RWPE2 (cell line): ENCODE data around the gene RFWD3.
"Not testable (repeated sequence)": the region's sequence is repeated elsewhere in the genome, so short reads cannot be mapped to it uniquely, and the experiment has no call there.

ENCODE experiments used
- ATAC-seq: fragments of 200-7000 bp; cut with Tn5 transposase; 3 replicates; pipeline ENCODE4 v1.9.1; 2021; ENCODE audit warnings: low read depth
- DNase-seq: peaks from one replicate; pipeline ENCODE4 v3.0.0-alpha.2; 2020; ENCODE audit warnings: low spot score
- H3K27ac ChIP-seq: fragments of 450-650 bp; 2 replicates; pipeline ENCODE4 v1.5.1; 2017; ENCODE audit warnings: mild to moderate bottlenecking; ENCODE audit not compliant: poor library complexity, severe bottlenecking
- H3K27me3 ChIP-seq: fragments of 250-450 bp; sonication (Bioruptor Pico); 2 replicates; pipeline ENCODE4 v1.5.1; 2021; ENCODE audit warnings: mild to moderate bottlenecking, moderate library complexity; ENCODE audit not compliant: insufficient read depth, poor library complexity, severe bottlenecking
- H3K36me3 ChIP-seq: fragments of 250-450 bp; sonication (Bioruptor Pico); 2 replicates; pipeline ENCODE4 v1.5.1; 2020; ENCODE audit warnings: low read depth, mild to moderate bottlenecking, moderate library complexity
- H3K4me1 ChIP-seq: fragments of 250-450 bp; sonication (Bioruptor Pico); 2 replicates; pipeline ENCODE4 v1.5.1; 2021; ENCODE audit warnings: mild to moderate bottlenecking, moderate library complexity; ENCODE audit not compliant: insufficient read depth, poor library complexity, severe bottlenecking
- H3K4me3 ChIP-seq: fragments of 250-450 bp; sonication (Bioruptor Pico); 2 replicates; pipeline ENCODE4 v1.5.1; 2021; ENCODE audit warnings: mild to moderate bottlenecking, moderate library complexity; ENCODE audit not compliant: severe bottlenecking
- H3K9me3 ChIP-seq: fragments of 250-450 bp; sonication (Bioruptor Pico); 2 replicates; pipeline ENCODE4 v1.5.1; 2021; ENCODE audit warnings: mild to moderate bottlenecking, moderate library complexity; ENCODE audit not compliant: severe bottlenecking
- CTCF ChIP-seq: fragments of 450-650 bp; IDR thresholded peaks from one replicate; pipeline ENCODE4 v1.5.1; 2017; ENCODE audit warnings: mild to moderate bottlenecking, moderate library complexity; ENCODE audit not compliant: poor library complexity, severe bottlenecking

Gene RFWD3

DNA sequence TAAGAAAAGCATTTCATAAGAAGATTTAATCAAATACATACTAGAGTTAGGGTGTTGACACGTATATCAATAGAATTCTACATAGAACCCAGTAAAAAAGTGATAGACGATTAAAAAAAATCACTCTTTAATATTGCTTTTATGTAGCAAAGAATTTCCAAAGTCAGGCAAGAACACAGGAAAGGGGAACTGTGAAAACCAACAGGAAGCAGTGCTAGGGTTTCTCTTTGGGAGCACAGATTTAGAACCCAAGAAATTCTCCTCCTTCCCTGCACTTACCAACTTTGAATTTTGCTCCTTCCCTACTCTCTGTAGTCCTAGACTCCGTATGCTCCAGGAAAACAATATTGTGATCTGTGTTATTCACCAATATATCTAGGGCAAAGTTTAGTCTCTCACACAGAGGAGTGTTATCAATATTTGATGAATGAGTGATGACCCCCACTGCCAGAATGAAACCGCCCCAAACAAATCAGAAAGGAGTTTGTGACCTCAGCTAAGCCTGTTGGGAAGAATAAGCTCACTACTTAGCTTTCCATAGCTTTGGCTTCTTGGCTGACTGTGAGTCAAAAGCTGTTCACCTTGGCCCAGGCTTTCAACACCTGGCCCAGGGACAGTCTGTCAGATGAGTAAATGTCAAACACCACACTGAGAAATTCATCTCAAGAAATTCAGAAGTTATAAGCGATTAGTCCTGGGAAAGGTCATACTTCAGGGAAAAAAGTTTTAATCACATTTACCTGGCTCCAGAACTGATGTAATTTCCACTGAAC is 8.6 kb downstream of the RFWD3 start:
- Histone ChIP-seq H3K36me3 (peaks cover 91% of the 10 kb centered on the region), H3K4me1 (no peaks in the 10 kb centered on the region)

DNA sequence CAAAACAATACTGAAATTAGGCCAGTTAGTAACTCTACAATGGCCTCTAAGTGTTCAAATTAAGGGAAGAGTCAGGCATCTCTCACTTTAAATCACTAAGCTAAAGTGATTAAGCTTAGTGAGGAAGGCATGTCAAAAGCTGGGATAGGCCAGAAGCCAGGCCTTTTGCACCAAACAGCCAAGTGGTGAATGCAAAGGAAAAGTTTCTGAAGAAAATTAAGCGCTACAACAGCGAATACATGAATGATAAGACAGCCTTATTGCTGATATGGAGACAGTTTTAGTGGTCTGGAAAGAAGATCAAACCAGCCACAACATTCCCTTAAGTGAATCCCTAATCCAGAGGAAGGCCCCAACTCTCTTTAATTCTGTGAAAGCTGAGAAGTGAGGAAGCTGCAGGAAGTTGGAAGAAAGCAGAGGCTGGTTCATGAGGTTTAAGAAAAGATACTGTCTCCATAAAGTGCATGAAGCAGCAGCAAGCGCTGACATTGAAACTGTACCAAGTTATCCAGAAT is 12.1 kb downstream of the RFWD3 start:
- ATAC-seq (no peak), DNase-seq (no peak)
- no peaks in the 10 kb centered on the region for H3K9me3 ChIP-seq
- no peaks in the 10 kb centered on the region for H3K27me3 ChIP-seq
- no peak overlapping the region for H3K27ac ChIP-seq
- no peak for TF ChIP-seq CTCF
- H3K4me3 ChIP-seq, result no peak overlapping the region
- peaks cover 91% of the 10 kb centered on the region for H3K36me3 ChIP-seq
- H3K4me1 ChIP-seq, result peaks cover 3% of the 10 kb centered on the region

More for the DNA sequence above, 8.6 kb downstream of the RFWD3 start:
- no peak for DNase-seq
- H3K9me3 ChIP-seq, result no peaks in the 10 kb centered on the region
- no peak for TF ChIP-seq CTCF
- no peak overlapping the region for H3K27ac ChIP-seq
- no peaks in the 10 kb centered on the region for H3K27me3 ChIP-seq
- ATAC-seq, result no peak
- H3K4me3 ChIP-seq, result no peak overlapping the region

GRCh38 chr16:74652883-74653282 is 13.8 kb downstream of the RFWD3 start:
- H3K4me1 ChIP-seq, H3K4me3 ChIP-seq, DNase-seq, H3K9me3 ChIP-seq, H3K27me3 ChIP-seq: not testable (repeated sequence)
- Histone ChIP-seq H3K36me3 (peaks cover 91% of the 10 kb centered on the region), H3K27ac (peak overlapping the region; percentile 3)
- ATAC-seq, result 0 out of 3 replicates have a peak, but pooled peaks have one; percentile 36

- no peak for DNase-seq
- peaks cover 91% of the 10 kb centered on the region for H3K36me3 ChIP-seq
- no peak for ATAC-seq
- H3K9me3 ChIP-seq, result no peaks in the 10 kb centered on the region
- TF ChIP-seq CTCF, result no peak
- peak overlapping the region; percentile 3 for H3K27ac ChIP-seq
- no peaks in the 10 kb centered on the region for H3K27me3 ChIP-seq
- peaks cover 3% of the 10 kb centered on the region for H3K4me1 ChIP-seq
- no peak overlapping the region for H3K4me3 ChIP-seq
These were observed 14.4 kb downstream of the RFWD3 start for GRCh38 chr16:74652249-74652648.

DNA sequence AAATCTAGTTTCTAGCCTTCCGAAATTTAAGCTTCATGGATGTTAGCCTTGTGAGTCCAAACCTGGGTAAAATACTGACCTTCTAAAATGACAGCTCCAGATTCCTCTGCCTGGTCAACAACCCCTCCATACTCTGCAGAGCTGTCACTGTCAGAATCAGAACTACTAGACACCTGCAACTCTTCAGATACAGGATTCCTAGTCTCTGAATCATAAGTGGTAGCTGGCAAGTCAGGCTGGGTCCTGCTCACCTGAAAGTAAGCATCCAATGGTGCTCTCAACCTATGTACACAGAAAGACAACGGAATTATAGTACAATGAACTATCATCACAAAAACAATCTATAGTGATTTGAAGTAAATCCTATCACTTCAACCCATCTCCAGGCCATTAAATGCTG is 14.8 kb downstream of the RFWD3 start:
- peaks cover 3% of the 10 kb centered on the region for H3K4me1 ChIP-seq
- no peaks in the 10 kb centered on the region for H3K9me3 ChIP-seq
- H3K36me3 ChIP-seq, result peaks cover 91% of the 10 kb centered on the region
- H3K27ac ChIP-seq, result peak overlapping the region; percentile 3
- ATAC-seq (peak; percentile 90), DNase-seq (no peak)
- TF ChIP-seq CTCF, result no peak
- no peaks in the 10 kb centered on the region for H3K27me3 ChIP-seq
- no peak overlapping the region for H3K4me3 ChIP-seq
